ENCODE measurements around the gene PRDM15.

Gene PRDM15

DNA sequence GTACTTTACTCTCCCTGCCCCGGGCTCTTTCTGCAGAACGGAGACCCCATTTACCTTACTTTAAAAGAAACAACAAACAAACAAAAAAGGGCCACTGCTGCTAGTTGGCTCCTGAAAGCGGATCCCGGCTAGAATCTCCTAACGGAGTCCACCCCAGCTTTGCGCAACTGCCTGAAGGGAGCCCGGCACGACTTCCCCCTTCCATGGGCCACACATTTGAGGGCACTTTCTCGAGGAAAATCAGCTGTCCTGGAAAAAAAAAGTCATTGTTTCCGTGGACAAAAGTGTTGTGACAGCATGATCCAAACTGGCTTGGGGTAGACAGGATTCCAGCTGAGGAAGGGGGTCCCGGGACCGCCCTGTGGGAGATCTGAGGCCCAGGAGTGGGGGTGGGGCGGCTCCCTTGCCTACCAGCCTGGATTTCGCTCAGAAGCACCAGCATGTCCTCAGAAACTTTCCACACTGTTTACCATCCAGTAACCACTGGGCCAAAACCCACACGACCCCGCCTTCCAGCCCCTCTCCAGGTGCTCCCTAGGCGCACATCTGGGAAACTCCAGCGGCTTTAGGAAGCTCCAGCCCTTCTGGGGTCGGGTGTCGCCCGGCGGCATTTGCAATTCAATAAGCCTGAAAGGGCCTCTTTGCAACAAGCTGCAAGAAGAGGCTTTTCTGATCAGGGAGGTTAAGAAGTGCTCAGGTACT lies 117.1 kb downstream of the PRDM15 start:
- in situ Hi-C loops (cut with MboI; ENCODE audit: low pct_unique_long_range_greater_than_20kb, low sequenced_read_pairs, unreplicated experiment): no loop called here
- TF ChIP-seq, protein P1, sequence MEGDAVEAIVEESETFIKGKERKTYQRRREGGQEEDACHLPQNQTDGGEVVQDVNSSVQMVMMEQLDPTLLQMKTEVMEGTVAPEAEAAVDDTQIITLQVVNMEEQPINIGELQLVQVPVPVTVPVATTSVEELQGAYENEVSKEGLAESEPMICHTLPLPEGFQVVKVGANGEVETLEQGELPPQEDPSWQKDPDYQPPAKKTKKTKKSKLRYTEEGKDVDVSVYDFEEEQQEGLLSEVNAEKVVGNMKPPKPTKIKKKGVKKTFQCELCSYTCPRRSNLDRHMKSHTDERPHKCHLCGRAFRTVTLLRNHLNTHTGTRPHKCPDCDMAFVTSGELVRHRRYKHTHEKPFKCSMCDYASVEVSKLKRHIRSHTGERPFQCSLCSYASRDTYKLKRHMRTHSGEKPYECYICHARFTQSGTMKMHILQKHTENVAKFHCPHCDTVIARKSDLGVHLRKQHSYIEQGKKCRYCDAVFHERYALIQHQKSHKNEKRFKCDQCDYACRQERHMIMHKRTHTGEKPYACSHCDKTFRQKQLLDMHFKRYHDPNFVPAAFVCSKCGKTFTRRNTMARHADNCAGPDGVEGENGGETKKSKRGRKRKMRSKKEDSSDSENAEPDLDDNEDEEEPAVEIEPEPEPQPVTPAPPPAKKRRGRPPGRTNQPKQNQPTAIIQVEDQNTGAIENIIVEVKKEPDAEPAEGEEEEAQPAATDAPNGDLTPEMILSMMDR (IDR thresholded peaks at IDR 0.05; ENCODE audit: extremely low read depth, insufficient read depth, missing control alignments): no peak
- peak; percentile 16 for DNase-seq (ENCODE audit: low spot score)

DNA sequence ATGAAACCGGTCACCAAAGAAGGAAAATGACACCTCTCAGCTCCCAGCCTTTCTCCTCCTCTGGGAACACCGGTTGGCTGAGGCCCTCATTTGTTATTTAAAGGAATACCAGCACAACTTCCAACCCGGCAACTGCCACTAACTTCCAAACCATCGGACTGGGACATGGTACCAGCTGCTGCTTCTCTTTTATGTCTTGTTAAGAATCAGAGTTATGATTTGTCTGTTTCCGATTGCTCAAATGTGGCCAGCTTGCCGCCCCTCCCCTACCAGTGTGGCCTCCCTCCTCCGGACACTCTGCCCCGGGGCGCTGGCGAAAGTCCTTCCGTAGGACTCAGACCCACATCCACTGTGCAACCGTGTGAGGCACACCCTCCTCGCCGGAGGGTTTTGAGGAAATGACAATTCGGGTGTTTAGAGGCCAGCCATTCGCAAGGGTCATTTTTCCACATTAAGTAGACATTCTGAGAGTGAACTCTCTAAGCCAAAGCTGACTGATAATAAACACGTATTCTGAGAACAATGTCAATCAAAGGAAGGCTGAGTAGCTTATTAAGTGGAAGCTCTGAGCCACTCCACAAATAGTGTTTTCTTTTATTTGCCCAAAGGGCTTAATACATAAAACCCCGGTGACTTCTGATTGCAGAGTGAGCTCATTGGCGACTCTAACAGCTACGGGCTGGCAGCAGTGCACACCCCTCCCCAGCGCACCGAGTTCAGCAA lies 117.8 kb downstream of the PRDM15 start:
- TF ChIP-seq, protein P1 (IDR thresholded peaks at IDR 0.05; ENCODE audit: extremely low read depth, insufficient read depth, missing control alignments): no peak
- in situ Hi-C loops (cut with MboI; ENCODE audit: low pct_unique_long_range_greater_than_20kb, low sequenced_read_pairs, unreplicated experiment): no loop called here
- peak; percentile 26 for DNase-seq (ENCODE audit: low spot score)

DNA sequence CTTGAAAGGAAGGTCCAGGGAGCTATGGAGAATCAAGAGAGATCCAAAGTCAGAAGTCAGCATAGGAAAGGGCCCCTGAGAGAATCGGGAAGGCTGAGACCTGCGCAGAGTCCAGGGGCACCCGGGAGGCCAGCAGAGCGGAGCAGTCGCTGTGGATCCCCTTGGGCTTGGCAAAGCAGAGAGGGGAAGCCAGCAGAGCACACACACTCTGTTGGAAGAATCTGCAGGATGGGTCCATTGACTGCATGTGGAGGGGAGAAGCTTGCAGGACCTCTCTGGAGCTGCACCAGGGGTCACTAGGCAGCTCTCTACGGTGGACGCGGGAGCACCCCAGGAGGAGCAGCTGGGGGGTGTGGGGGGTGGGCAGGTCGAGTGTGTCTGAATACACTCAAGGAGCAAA lies 118.7 kb downstream of the PRDM15 start:
- TF ChIP-seq, protein P1 (IDR thresholded peaks at IDR 0.05; ENCODE audit: extremely low read depth, insufficient read depth, missing control alignments): no peak
- DNase-seq (ENCODE audit: low spot score): no peak
- in situ Hi-C loops (cut with MboI; ENCODE audit: low pct_unique_long_range_greater_than_20kb, low sequenced_read_pairs, unreplicated experiment): no loop called here

DNA sequence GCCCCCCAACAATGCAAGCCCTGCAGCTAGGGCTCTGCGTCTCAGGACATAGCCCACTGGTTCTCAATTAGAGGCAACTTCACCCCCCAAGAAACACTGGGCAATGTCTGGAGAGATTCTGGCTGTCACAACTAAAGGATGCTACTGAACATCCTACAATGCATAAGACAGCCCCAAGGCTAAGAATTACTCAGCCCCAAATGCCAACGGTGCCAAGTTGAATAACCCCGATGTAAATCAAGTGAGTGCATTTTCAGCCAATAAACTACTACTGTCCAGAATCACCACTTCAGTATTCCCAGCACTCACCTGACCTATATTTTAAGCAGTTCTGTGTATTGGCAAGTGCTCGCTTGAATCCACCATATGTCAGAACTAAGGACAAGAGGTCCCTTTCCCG lies 119.2 kb downstream of the PRDM15 start:
- in situ Hi-C loops (cut with MboI; ENCODE audit: low pct_unique_long_range_greater_than_20kb, low sequenced_read_pairs, unreplicated experiment): no loop called here
- DNase-seq (ENCODE audit: low spot score): no peak
- TF ChIP-seq, protein P1 (IDR thresholded peaks at IDR 0.05; ENCODE audit: extremely low read depth, insufficient read depth, missing control alignments): no peak

DNA sequence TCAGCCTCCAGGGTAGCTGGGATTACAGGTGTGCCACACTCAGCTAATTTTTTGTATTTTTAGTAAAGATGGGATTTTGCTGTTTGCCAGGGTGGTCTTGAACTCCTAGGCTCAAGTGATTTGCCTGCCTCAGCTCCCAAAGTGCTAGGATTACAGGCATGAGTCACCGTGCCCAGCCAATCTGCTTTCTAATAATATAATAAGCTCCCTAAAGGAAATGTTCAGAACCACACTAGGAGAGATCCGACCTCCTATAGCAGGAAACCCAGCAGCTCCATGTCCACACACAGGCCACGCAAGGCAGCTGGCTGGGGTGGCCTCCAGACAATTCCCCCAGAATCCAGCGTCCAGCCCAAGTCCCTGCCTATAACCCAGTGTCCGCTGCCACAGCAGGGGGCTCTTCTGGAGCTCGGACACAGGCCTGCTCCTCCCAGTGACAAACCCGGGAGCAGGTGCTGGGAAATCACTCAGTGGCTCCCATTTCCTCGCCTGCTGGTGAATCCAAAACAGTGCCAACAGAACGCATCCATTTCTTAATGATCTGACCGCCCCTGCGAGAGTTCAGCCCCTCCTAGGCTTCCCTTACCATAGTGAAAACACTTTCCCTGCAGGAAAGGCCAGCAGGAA lies 119.8 kb downstream of the PRDM15 start:
- DNase-seq (ENCODE audit: low spot score): no peak
- in situ Hi-C loops (cut with MboI; ENCODE audit: low pct_unique_long_range_greater_than_20kb, low sequenced_read_pairs, unreplicated experiment): no loop called here
- TF ChIP-seq, protein P1 (IDR thresholded peaks at IDR 0.05; ENCODE audit: extremely low read depth, insufficient read depth, missing control alignments): no peak

DNA sequence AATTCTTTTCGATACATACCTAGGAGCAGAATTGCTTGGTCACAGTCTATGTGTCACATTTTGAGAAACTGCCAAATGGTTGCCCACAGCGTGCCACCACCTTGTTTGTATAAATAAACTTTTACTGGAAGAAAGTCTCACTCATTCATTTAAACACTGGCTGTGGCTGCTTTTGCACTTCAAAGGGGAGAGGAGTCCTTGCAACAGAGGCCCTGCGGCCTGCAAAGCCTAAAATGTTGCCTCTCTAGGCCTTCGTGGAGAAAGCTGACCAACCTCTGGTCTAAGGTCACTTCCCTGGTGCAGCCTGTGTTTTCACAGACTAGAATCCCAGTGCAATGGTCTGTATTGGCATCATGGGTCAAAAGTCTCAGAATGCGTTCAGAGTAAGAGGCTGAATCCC lies 120.6 kb downstream of the PRDM15 start:
- in situ Hi-C loops (cut with MboI; ENCODE audit: low pct_unique_long_range_greater_than_20kb, low sequenced_read_pairs, unreplicated experiment): no loop called here
- TF ChIP-seq, protein P1 (IDR thresholded peaks at IDR 0.05; ENCODE audit: extremely low read depth, insufficient read depth, missing control alignments): no peak
- no peak for DNase-seq (ENCODE audit: low spot score)

All from GM13977 (cell line).